ENCODE results near the gene PGM1. TPM values are rescaled to one million over a fixed set of nuclear protein-coding genes. Genes with fewer than 3 reads are reported as not detected.

Gene PGM1
- total and polyA plus RNA-seq, 2 donors (not counting 3 experiments of a cell fraction or from before 2014, with no cell fraction given) = 9.3 to 21.0 TPM

- no peaks in the 10 kb centered on the region for H3K9me1 ChIP-seq (replicated peaks; ENCODE audit: control insufficient read depth, extremely low read depth, insufficient read depth, low read length)
- H3K9ac ChIP-seq (replicated peaks; ENCODE audit: extremely low read depth, insufficient read depth, low read length) = no peak overlapping the region
- no peaks in the 10 kb centered on the region for H3K36me3 ChIP-seq (ENCODE audit: control insufficient read depth in 2 of 2, extremely low read depth in 1 of 2, insufficient read depth in 2 of 2, low read length in 2 of 2)
- CTCF ChIA-PET = interaction anchor here (9.0 kb wide), 1 partner anchor 576 kb away, joined by 224 read pairs; no protein-coding TSS in a partner anchor
- FAIRE-seq (no peak), DNase-seq (ENCODE audit: low read depth, low spot score) (no peak)
- H3K4me1 ChIP-seq (ENCODE audit: control insufficient read depth, extremely low read depth, insufficient read depth, low read length) = no peaks in the 10 kb centered on the region
- no peaks in the 10 kb centered on the region for H3K27me3 ChIP-seq (ENCODE audit: control insufficient read depth in 2 of 2, insufficient read depth in 2 of 2, low read length in 2 of 2)
- TF ChIP-seq POLR2AphosphoS5 (IDR thresholded peaks at IDR 0.05; ENCODE audit: insufficient read depth, low read depth, low read length) = no peak
- no peak for TF ChIP-seq FOS (IDR thresholded peaks at IDR 0.05; ENCODE audit: borderline replicate concordance, insufficient read depth, low read length)
- TF ChIP-seq MYC (IDR thresholded peaks at IDR 0.05; ENCODE audit: low read depth, low read length) = no peak
- TF ChIP-seq GATA2 (IDR thresholded peaks at IDR 0.05; ENCODE audit: insufficient read depth, insufficient read length, low read depth, low read length) = no peak
- no peak for TF ChIP-seq JUN (IDR thresholded peaks at IDR 0.05; ENCODE audit: borderline replicate concordance, insufficient read depth, insufficient read length, low read depth)
- TF ChIP-seq, protein P1, sequence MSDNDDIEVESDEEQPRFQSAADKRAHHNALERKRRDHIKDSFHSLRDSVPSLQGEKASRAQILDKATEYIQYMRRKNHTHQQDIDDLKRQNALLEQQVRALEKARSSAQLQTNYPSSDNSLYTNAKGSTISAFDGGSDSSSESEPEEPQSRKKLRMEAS (IDR thresholded peaks at IDR 0.05; ENCODE audit: insufficient read depth, insufficient read length) = no peak
- no peak for TF ChIP-seq POLR2A (IDR thresholded peaks at IDR 0.05; ENCODE audit: low read depth, low read length)
- TF ChIP-seq CTCF (IDR thresholded peaks at IDR 0.05; ENCODE audit: extremely low read depth in 1 of 2, insufficient read depth in 1 of 2, low read depth in 1 of 2, low read length in 2 of 2) = no peak
- no peak for TF ChIP-seq EZH2 (IDR thresholded peaks at IDR 0.05; ENCODE audit: borderline replicate concordance, low read depth, low read length, severe bottlenecking)
- no peak overlapping the region for H3K4me3 ChIP-seq (replicated peaks in 1 of 3; ENCODE audit: insufficient read depth in 1 of 3, low read depth in 1 of 3, low read length in 3 of 3)
- intact Hi-C loops (cut with micrococcal nuclease) = no loop called here
- H4K20me1 ChIP-seq (replicated peaks; ENCODE audit: control insufficient read depth, extremely low read depth, insufficient read depth, low read length) = no peaks in the 10 kb centered on the region
- H3K9me3 ChIP-seq (replicated peaks; ENCODE audit: control insufficient read depth, insufficient read depth, low read length) = no peaks in the 10 kb centered on the region
- POLR2A ChIA-PET = no interaction called here
- H3K4me2 ChIP-seq (ENCODE audit: insufficient read depth, low read length) = no peak overlapping the region
- no peaks in the 10 kb centered on the region for H3K79me2 ChIP-seq (ENCODE audit: control insufficient read depth, insufficient read depth, low read length)
- dilution Hi-C loops (cut with MboI; ENCODE audit: extremely low pct_ligation_motif_present, low sequenced_read_pairs) = loop anchor here (25.0 kb wide), 1 partner anchor 568 kb away; no protein-coding TSS in a partner anchor
- BruUV-seq (replicated peaks) = no TSS peak
- H3K27ac ChIP-seq (ENCODE audit: insufficient read depth, low read depth, low read length) = no peak overlapping the region
- no peak overlapping the region for H2AFZ ChIP-seq (ENCODE audit: low read depth, low read length)
These were observed 76.1 kb downstream of the PGM1 start for GRCh38 chr1:63669151-63669961.

All from endothelial cell of umbilical vein (primary cell).